Keratinocyte (primary cell): ENCODE data around the gene ARCN1.

Experiments used
- EZH2 ChIP-seq: IDR thresholded peaks from one replicate; pipeline ENCODE4 v1.6.1; 2012; ENCODE audit warnings: inconsistent platforms, mild to moderate bottlenecking, low read length, moderate library complexity
- TF ChIP-seq, protein P1 (sequence below), 3 experiments: IDR thresholded peaks in 1 of 3; conservative IDR thresholded peaks in 1 of 3; optimal IDR thresholded peaks in 1 of 3; 2 replicates in 2 of 3; 3 replicates in 1 of 3; pipeline versions ENCODE3 to v1.5.1; 2011; ENCODE audit warnings: low read length in 3 of 3, mild to moderate bottlenecking in 3 of 3, moderate library complexity in 2 of 3, control low read depth in 1 of 3, inconsistent platforms in 1 of 3; ENCODE audit not compliant: insufficient read depth in 2 of 3; ENCODE audit errors: extremely low read depth in 1 of 3

DNA sequence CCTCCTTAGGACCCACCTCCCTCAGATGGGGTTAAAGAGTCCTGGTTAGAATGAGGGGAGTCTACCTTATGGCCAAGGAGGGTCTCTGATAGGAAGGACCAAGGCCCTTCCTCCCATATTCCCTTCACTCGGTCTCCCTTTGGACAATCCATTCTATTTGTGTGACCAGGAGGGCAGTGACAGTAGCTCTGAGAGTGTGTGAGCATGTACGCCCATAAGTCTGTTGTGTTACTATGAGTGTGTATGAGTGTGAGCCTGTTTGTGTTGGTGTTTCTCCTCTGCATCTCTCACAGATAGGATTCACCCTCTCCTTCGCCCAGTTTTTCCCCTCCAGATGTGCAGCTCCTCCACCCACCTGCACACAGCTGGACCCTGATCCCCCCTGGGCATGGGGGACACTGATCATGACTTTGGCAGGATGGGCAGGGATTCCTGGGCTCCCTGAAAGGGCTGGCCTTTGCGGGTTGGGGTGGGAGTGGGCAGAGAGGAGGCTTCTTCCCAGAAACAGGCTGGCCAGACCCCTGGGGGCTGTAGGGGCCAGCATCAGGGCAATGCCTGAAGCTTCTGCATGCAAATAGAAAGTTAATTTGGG lies 49.7 kb downstream of the ARCN1 start:
- TF ChIP-seq, protein P1, sequence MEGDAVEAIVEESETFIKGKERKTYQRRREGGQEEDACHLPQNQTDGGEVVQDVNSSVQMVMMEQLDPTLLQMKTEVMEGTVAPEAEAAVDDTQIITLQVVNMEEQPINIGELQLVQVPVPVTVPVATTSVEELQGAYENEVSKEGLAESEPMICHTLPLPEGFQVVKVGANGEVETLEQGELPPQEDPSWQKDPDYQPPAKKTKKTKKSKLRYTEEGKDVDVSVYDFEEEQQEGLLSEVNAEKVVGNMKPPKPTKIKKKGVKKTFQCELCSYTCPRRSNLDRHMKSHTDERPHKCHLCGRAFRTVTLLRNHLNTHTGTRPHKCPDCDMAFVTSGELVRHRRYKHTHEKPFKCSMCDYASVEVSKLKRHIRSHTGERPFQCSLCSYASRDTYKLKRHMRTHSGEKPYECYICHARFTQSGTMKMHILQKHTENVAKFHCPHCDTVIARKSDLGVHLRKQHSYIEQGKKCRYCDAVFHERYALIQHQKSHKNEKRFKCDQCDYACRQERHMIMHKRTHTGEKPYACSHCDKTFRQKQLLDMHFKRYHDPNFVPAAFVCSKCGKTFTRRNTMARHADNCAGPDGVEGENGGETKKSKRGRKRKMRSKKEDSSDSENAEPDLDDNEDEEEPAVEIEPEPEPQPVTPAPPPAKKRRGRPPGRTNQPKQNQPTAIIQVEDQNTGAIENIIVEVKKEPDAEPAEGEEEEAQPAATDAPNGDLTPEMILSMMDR (optimal IDR thresholded peaks at IDR 0.05 in 1 of 3, IDR thresholded peaks at IDR 0.05 in 1 of 3, conservative IDR thresholded peaks at IDR 0.05 in 1 of 3; ENCODE audit: extremely low read depth in 1 of 3, insufficient read depth in 2 of 3, low read length in 3 of 3): no peak
- no peak for TF ChIP-seq EZH2
